Thoracic aorta (tissue), 2 donors: ENCODE data around the gene VSX1. TPM values are rescaled to one million over a fixed set of nuclear protein-coding genes. Genes with fewer than 3 reads are reported as not detected.

Experiments used
- ATAC-seq: fragments of 150-250 bp; one replicate; pipeline ENCODE4 v1.8.0; 2017; ENCODE audit warnings: low read depth; ENCODE audit not compliant: insufficient number of reproducible peaks, low FRiP score
- DNase-seq: peaks from one replicate; pipeline ENCODE4 v3.0.0-alpha.2; 2020; ENCODE audit warnings: low spot score
- H3K27ac ChIP-seq, 2 donors: fragments of 200-600 bp; sonication (generic); 1 replicate in 1 of 2; 2 replicates in 1 of 2; pipeline ENCODE4 v1.5.1; 2016; ENCODE audit warnings: mild to moderate bottlenecking in 2 of 2, moderate library complexity in 2 of 2
- H3K27me3 ChIP-seq: fragments of 200-600 bp; sonication (generic); replicated peaks from 2 replicates; pipeline ENCODE4 v1.6.0; 2016; ENCODE audit warnings: mild to moderate bottlenecking; ENCODE audit not compliant: insufficient read depth
- H3K36me3 ChIP-seq: fragments of 200-600 bp; sonication (generic); one replicate; pipeline ENCODE4 v1.5.1; 2016
- H3K4me1 ChIP-seq, 2 donors: fragments of 200-600 bp; sonication (generic); 1 replicate in 1 of 2; 2 replicates in 1 of 2; pipeline versions ENCODE4 v1.5.1 to v1.6.0; 2016; ENCODE audit warnings: low read depth in 2 of 2, mild to moderate bottlenecking in 1 of 2; ENCODE audit not compliant: control insufficient read depth in 1 of 2
- H3K4me3 ChIP-seq: fragments of 200-600 bp; sonication (generic); 2 replicates; pipeline ENCODE4 v1.5.1; 2016; ENCODE audit warnings: mild to moderate bottlenecking
- H3K9me3 ChIP-seq: fragments of 200-600 bp; sonication (generic); 2 replicates; pipeline ENCODE4 v1.5.1; 2016
- total RNA-seq, 2 donors: library from RNA; depleted of rRNA; stranded (reverse); fragments of >200 nt; gene quantifications; one replicate each; pipeline versions ENCODE4 v1.1.0 to v1.2.3, GENCODE V29; 2016
- TF ChIP-seq, protein P1 (sequence below): fragments of 200-600 bp; sonication (generic); IDR thresholded peaks from one replicate; pipeline ENCODE4 v1.5.1; 2019; ENCODE audit warnings: antibody characterized with exemption

The VSX1 gene
- total RNA-seq: not detected

GRCh38 chr20:25081730-25082497 lies at the start of gene VSX1:
Gene VSX1, minus strand, starts transcription at chr20:25082141. Its CDS starts 45 bp downstream, at chr20:25082096.
- Histone ChIP-seq H3K9me3 (no peaks in the 10 kb centered on the region), H3K4me1 (peaks cover 7 to 42% of the 10 kb centered on the region in 2 donors), H3K36me3 (no peaks in the 10 kb centered on the region), H3K4me3 (no peak within 1 kb of the TSS), H3K27ac (no peak within 1 kb of the TSS), H3K27me3 (peaks cover 5% of the 10 kb centered on the region)
- ATAC-seq (no peak), DNase-seq (no peak)
- TF ChIP-seq, protein P1, sequence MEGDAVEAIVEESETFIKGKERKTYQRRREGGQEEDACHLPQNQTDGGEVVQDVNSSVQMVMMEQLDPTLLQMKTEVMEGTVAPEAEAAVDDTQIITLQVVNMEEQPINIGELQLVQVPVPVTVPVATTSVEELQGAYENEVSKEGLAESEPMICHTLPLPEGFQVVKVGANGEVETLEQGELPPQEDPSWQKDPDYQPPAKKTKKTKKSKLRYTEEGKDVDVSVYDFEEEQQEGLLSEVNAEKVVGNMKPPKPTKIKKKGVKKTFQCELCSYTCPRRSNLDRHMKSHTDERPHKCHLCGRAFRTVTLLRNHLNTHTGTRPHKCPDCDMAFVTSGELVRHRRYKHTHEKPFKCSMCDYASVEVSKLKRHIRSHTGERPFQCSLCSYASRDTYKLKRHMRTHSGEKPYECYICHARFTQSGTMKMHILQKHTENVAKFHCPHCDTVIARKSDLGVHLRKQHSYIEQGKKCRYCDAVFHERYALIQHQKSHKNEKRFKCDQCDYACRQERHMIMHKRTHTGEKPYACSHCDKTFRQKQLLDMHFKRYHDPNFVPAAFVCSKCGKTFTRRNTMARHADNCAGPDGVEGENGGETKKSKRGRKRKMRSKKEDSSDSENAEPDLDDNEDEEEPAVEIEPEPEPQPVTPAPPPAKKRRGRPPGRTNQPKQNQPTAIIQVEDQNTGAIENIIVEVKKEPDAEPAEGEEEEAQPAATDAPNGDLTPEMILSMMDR: no peak

DNA sequence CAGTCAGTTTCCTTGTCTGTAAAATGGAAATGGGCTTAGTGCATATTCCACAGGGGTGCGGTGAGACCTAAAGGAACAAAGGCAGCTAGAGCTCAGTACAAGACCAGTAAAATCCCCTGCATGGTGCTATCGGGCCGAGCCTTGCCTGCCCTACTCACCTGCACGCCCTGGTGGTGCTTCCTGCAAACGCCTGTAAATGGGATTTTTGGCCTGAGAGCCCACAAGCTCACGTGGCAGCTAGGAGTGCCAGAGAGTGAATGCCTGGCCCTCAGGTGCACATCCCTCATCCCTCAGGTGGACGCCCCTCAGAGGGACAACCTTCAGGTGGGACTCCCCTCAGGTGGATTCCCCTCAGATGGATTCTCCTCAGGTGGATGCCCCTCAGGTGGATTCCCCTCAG lies 48.0 kb upstream of the VSX1 start:
- no peaks in the 10 kb centered on the region for H3K27me3 ChIP-seq
- DNase-seq (no peak), ATAC-seq (no peak)
- no peaks in the 10 kb centered on the region for H3K36me3 ChIP-seq
- TF ChIP-seq, protein P1: no peak
- no peak overlapping the region for H3K27ac ChIP-seq
- no peaks in the 10 kb centered on the region for H3K4me1 ChIP-seq
- no peak overlapping the region for H3K4me3 ChIP-seq
- H3K9me3 ChIP-seq: no peaks in the 10 kb centered on the region

DNA sequence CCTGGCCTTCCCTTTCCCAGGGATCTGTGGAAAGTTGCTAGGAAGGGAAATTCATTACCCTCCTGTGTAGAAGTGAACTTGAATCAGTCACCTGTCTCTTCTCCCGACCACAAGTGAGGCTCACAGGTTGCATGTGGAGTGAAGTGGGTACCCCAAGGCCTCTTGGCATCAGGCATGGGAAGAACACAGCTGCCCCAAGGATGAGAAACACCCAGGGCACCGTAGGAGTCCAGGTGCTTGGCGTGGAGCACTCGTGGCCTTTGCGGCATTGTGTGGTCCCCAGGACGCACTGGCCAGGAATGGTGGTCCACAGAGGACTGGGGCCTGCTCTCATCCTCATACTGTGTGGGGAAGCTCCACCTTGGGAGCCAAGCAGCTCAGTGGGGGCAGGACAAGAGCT lies 47.5 kb upstream of the VSX1 start:
- Histone ChIP-seq H3K4me3 (no peak overlapping the region), H3K36me3 (no peaks in the 10 kb centered on the region), H3K27ac (no peak overlapping the region), H3K27me3 (no peaks in the 10 kb centered on the region), H3K9me3 (no peaks in the 10 kb centered on the region), H3K4me1 (no peaks in the 10 kb centered on the region)
- DNase-seq (no peak), ATAC-seq (no peak)
- TF ChIP-seq, protein P1: no peak

GRCh38 chr20:25128649-25129048 lies 46.7 kb upstream of the VSX1 start:
- DNase-seq: no peak
- Histone ChIP-seq H3K27me3 (no peaks in the 10 kb centered on the region), H3K4me3 (no peak overlapping the region), H3K27ac (no peak overlapping the region), H3K36me3 (no peaks in the 10 kb centered on the region), H3K4me1 (no peaks in the 10 kb centered on the region), H3K9me3 (no peaks in the 10 kb centered on the region)
- no peak for ATAC-seq
- TF ChIP-seq, protein P1: no peak

- TF ChIP-seq, protein P1: no peak
- Histone ChIP-seq H3K4me1 (no peaks in the 10 kb centered on the region), H3K4me3 (no peak overlapping the region), H3K9me3 (no peaks in the 10 kb centered on the region), H3K27me3 (no peaks in the 10 kb centered on the region), H3K27ac (no peak overlapping the region), H3K36me3 (no peaks in the 10 kb centered on the region)
- no peak for ATAC-seq
- DNase-seq: no peak
Measured at GRCh38 chr20:25127761-25128537, 46.0 kb upstream of the VSX1 start.
